Measurements from ENCODE around the gene CHAT.

Gene CHAT

GRCh38 chr10:49647985-49648795 is 34.4 kb downstream of the CHAT start:
- no peak overlapping the region for H3K4me3 ChIP-seq (ENCODE audit: insufficient read depth in 1 of 2, low read depth in 1 of 2, low read length in 2 of 2)
- H3K14ac ChIP-seq (ENCODE audit: low read length in 2 of 2), result no peak overlapping the region
- peaks cover 29 to 77% of the 10 kb centered on the region in 2 experiments for H3K27me3 ChIP-seq (ENCODE audit: control insufficient read depth in 1 of 2, insufficient read depth in 1 of 2, low read length in 2 of 2)
- H3K4me1 ChIP-seq (ENCODE audit: control insufficient read depth, insufficient read depth, low read depth, low read length), result peaks cover 6% of the 10 kb centered on the region
- H3K9ac ChIP-seq (ENCODE audit: low read length), result no peak overlapping the region
- H3K79me1 ChIP-seq (replicated peaks; ENCODE audit: low read length, poor library complexity, severe bottlenecking), result no peaks in the 10 kb centered on the region
- H4K91ac ChIP-seq (ENCODE audit: low read length), result no peak overlapping the region
- H3K9me3 ChIP-seq (ENCODE audit: control insufficient read depth, low read length), result no peaks in the 10 kb centered on the region
- DNase-seq, result no peak
- no peak overlapping the region for H3K18ac ChIP-seq (ENCODE audit: low read depth in 1 of 2, low read length in 2 of 2)
- H3K4ac ChIP-seq (ENCODE audit: low read depth in 1 of 2, low read length in 2 of 2), result no peak overlapping the region
- H3K27ac ChIP-seq (ENCODE audit: low read length, poor library complexity, severe bottlenecking), result no peak overlapping the region
- no peak overlapping the region for H4K8ac ChIP-seq (ENCODE audit: low read length)
- H2BK12ac ChIP-seq (ENCODE audit: low read length in 2 of 2), result no peak overlapping the region
- H2AK5ac ChIP-seq (ENCODE audit: low read length, severe bottlenecking), result no peak overlapping the region
- H2AFZ ChIP-seq (ENCODE audit: low read depth, low read length), result no peak overlapping the region
- no peak overlapping the region for H3K23ac ChIP-seq (ENCODE audit: low read length in 2 of 2)
- no peak overlapping the region for H3K4me2 ChIP-seq (ENCODE audit: low read length, poor library complexity, severe bottlenecking)
- H2BK5ac ChIP-seq (ENCODE audit: low read depth, low read length, poor library complexity, severe bottlenecking), result no peak overlapping the region
- H2BK120ac ChIP-seq (ENCODE audit: low read depth, low read length), result no peak overlapping the region
- WGBS, result 75% methylated on average over 15 of the region's 18 CpGs
- no peak overlapping the region for H2BK15ac ChIP-seq (ENCODE audit: low read depth, poor library complexity, severe bottlenecking)
- no peaks in the 10 kb centered on the region for H3K36me3 ChIP-seq (ENCODE audit: control insufficient read depth in 1 of 2, insufficient read depth in 2 of 2, low read depth in 1 of 2, low read length in 2 of 2)

GRCh38 chr10:49649294-49649693 is 35.5 kb downstream of the CHAT start:
- no peak overlapping the region for H2BK12ac ChIP-seq (ENCODE audit: low read length in 2 of 2)
- H3K27ac ChIP-seq (ENCODE audit: low read length, poor library complexity, severe bottlenecking), result no peak overlapping the region
- H3K9me3 ChIP-seq (ENCODE audit: control insufficient read depth, low read length), result no peaks in the 10 kb centered on the region
- peaks cover 6% of the 10 kb centered on the region for H3K4me1 ChIP-seq (ENCODE audit: control insufficient read depth, insufficient read depth, low read depth, low read length)
- no peak overlapping the region for H3K18ac ChIP-seq (ENCODE audit: low read depth in 1 of 2, low read length in 2 of 2)
- H2BK15ac ChIP-seq (ENCODE audit: low read depth, poor library complexity, severe bottlenecking), result no peak overlapping the region
- H3K14ac ChIP-seq (ENCODE audit: low read length in 2 of 2), result no peak overlapping the region
- no peak overlapping the region for H4K91ac ChIP-seq (ENCODE audit: low read length)
- peak overlapping the region; percentile 14 for H3K4me2 ChIP-seq (ENCODE audit: low read length, poor library complexity, severe bottlenecking)
- no peak overlapping the region for H4K8ac ChIP-seq (ENCODE audit: low read length)
- H2BK120ac ChIP-seq (ENCODE audit: low read depth, low read length), result no peak overlapping the region
- H3K36me3 ChIP-seq (ENCODE audit: control insufficient read depth in 1 of 2, insufficient read depth in 2 of 2, low read depth in 1 of 2, low read length in 2 of 2), result no peaks in the 10 kb centered on the region
- H3K4me3 ChIP-seq (ENCODE audit: insufficient read depth in 1 of 2, low read depth in 1 of 2, low read length in 2 of 2), result no peak overlapping the region
- H2AK5ac ChIP-seq (ENCODE audit: low read length, severe bottlenecking), result no peak overlapping the region
- no peak for DNase-seq
- no peak overlapping the region for H2AFZ ChIP-seq (ENCODE audit: low read depth, low read length)
- no peak overlapping the region for H2BK5ac ChIP-seq (ENCODE audit: low read depth, low read length, poor library complexity, severe bottlenecking)
- H3K27me3 ChIP-seq (ENCODE audit: control insufficient read depth in 1 of 2, insufficient read depth in 1 of 2, low read length in 2 of 2), result peaks cover 25 to 82% of the 10 kb centered on the region in 2 experiments
- H3K23ac ChIP-seq (ENCODE audit: low read length in 2 of 2), result no peak overlapping the region
- 39% methylated on average over 16 of the region's 17 CpGs for WGBS
- H3K4ac ChIP-seq (ENCODE audit: low read depth in 1 of 2, low read length in 2 of 2), result no peak overlapping the region
- no peak overlapping the region for H3K9ac ChIP-seq (ENCODE audit: low read length)
- H3K79me1 ChIP-seq (replicated peaks; ENCODE audit: low read length, poor library complexity, severe bottlenecking), result no peaks in the 10 kb centered on the region

- H4K8ac ChIP-seq (ENCODE audit: low read length), result no peak overlapping the region
- no peak overlapping the region for H3K23ac ChIP-seq (ENCODE audit: low read length in 2 of 2)
- H4K91ac ChIP-seq (ENCODE audit: low read length), result no peak overlapping the region
- DNase-seq, result no peak
- H3K36me3 ChIP-seq (ENCODE audit: control insufficient read depth in 1 of 2, insufficient read depth in 2 of 2, low read depth in 1 of 2, low read length in 2 of 2), result no peaks in the 10 kb centered on the region
- H3K4me3 ChIP-seq (ENCODE audit: insufficient read depth in 1 of 2, low read depth in 1 of 2, low read length in 2 of 2), result no peak overlapping the region
- H3K79me1 ChIP-seq (replicated peaks; ENCODE audit: low read length, poor library complexity, severe bottlenecking), result no peaks in the 10 kb centered on the region
- H2AFZ ChIP-seq (ENCODE audit: low read depth, low read length), result no peak overlapping the region
- no peak overlapping the region for H2BK120ac ChIP-seq (ENCODE audit: low read depth, low read length)
- no peak overlapping the region for H2BK5ac ChIP-seq (ENCODE audit: low read depth, low read length, poor library complexity, severe bottlenecking)
- H3K9me3 ChIP-seq (ENCODE audit: control insufficient read depth, low read length), result no peaks in the 10 kb centered on the region
- no peak overlapping the region for H2BK12ac ChIP-seq (ENCODE audit: low read length in 2 of 2)
- no peak overlapping the region for H2BK15ac ChIP-seq (ENCODE audit: low read depth, poor library complexity, severe bottlenecking)
- no peak overlapping the region for H3K18ac ChIP-seq (ENCODE audit: low read depth in 1 of 2, low read length in 2 of 2)
- no peak overlapping the region for H3K27ac ChIP-seq (ENCODE audit: low read length, poor library complexity, severe bottlenecking)
- H3K27me3 ChIP-seq (ENCODE audit: control insufficient read depth in 1 of 2, insufficient read depth in 1 of 2, low read length in 2 of 2), result peaks cover 25 to 83% of the 10 kb centered on the region in 2 experiments
- WGBS, result 55% methylated on average over 8 of the region's 8 CpGs
- no peak overlapping the region for H3K4ac ChIP-seq (ENCODE audit: low read depth in 1 of 2, low read length in 2 of 2)
- H3K14ac ChIP-seq (ENCODE audit: low read length in 2 of 2), result no peak overlapping the region
- no peak overlapping the region for H3K9ac ChIP-seq (ENCODE audit: low read length)
- H2AK5ac ChIP-seq (ENCODE audit: low read length, severe bottlenecking), result no peak overlapping the region
- H3K4me1 ChIP-seq (ENCODE audit: control insufficient read depth, insufficient read depth, low read depth, low read length), result peaks cover 6% of the 10 kb centered on the region
- no peak overlapping the region for H3K4me2 ChIP-seq (ENCODE audit: low read length, poor library complexity, severe bottlenecking)
Measured at GRCh38 chr10:49649936-49650723, 36.3 kb downstream of the CHAT start.

DNA sequence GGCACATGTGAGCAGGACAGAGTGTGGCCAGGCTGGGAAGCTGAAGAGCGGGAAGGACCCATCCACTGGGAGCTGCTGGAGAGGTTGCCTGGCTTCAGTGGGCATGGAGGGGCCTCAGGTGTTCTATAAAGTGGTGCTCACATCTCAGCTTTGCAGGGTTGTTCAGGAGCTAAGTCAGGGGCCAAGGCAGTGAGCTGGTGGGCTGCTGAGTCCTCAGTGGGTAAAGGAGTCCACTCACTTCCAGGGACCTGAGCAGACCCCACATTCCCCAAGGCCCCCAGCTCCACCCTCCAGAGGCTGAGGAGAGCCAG is 36.8 kb downstream of the CHAT start:
- Histone ChIP-seq H3K9ac (ENCODE audit: low read length) (no peak overlapping the region), H3K18ac (ENCODE audit: low read depth in 1 of 2, low read length in 2 of 2) (no peak overlapping the region), H3K36me3 (ENCODE audit: control insufficient read depth in 1 of 2, insufficient read depth in 2 of 2, low read depth in 1 of 2, low read length in 2 of 2) (no peaks in the 10 kb centered on the region), H3K27me3 (ENCODE audit: control insufficient read depth in 1 of 2, insufficient read depth in 1 of 2, low read length in 2 of 2) (peaks cover 22 to 84% of the 10 kb centered on the region in 2 experiments), H3K4ac (ENCODE audit: low read depth in 1 of 2, low read length in 2 of 2) (no peak overlapping the region), H4K91ac (ENCODE audit: low read length) (no peak overlapping the region), H3K79me1 (replicated peaks; ENCODE audit: low read length, poor library complexity, severe bottlenecking) (no peaks in the 10 kb centered on the region), H3K27ac (ENCODE audit: low read length, poor library complexity, severe bottlenecking) (no peak overlapping the region), H3K4me1 (ENCODE audit: control insufficient read depth, insufficient read depth, low read depth, low read length) (peaks cover 6% of the 10 kb centered on the region), H2BK12ac (ENCODE audit: low read length in 2 of 2) (no peak overlapping the region), H2AK5ac (ENCODE audit: low read length, severe bottlenecking) (no peak overlapping the region), H2AFZ (ENCODE audit: low read depth, low read length) (no peak overlapping the region), H3K9me3 (ENCODE audit: control insufficient read depth, low read length) (no peaks in the 10 kb centered on the region), H4K8ac (ENCODE audit: low read length) (no peak overlapping the region), H2BK5ac (ENCODE audit: low read depth, low read length, poor library complexity, severe bottlenecking) (no peak overlapping the region), H2BK120ac (ENCODE audit: low read depth, low read length) (no peak overlapping the region), H3K23ac (ENCODE audit: low read length in 2 of 2) (no peak overlapping the region), H3K14ac (ENCODE audit: low read length in 2 of 2) (no peak overlapping the region), H2BK15ac (ENCODE audit: low read depth, poor library complexity, severe bottlenecking) (no peak overlapping the region), H3K4me2 (ENCODE audit: low read length, poor library complexity, severe bottlenecking) (no peak overlapping the region), H3K4me3 (ENCODE audit: insufficient read depth in 1 of 2, low read depth in 1 of 2, low read length in 2 of 2) (no peak overlapping the region)
- DNase-seq, result no peak
- WGBS, result 56% methylated on average over 1 of the region's 1 CpG

Data from mesenchymal stem cell (in vitro differentiated cells and primary cell).